ENCODE results near the gene CCHCR1. TPM values are rescaled to one million over a fixed set of nuclear protein-coding genes. Genes with fewer than 3 reads are reported as not detected.

Gene CCHCR1, protein sequence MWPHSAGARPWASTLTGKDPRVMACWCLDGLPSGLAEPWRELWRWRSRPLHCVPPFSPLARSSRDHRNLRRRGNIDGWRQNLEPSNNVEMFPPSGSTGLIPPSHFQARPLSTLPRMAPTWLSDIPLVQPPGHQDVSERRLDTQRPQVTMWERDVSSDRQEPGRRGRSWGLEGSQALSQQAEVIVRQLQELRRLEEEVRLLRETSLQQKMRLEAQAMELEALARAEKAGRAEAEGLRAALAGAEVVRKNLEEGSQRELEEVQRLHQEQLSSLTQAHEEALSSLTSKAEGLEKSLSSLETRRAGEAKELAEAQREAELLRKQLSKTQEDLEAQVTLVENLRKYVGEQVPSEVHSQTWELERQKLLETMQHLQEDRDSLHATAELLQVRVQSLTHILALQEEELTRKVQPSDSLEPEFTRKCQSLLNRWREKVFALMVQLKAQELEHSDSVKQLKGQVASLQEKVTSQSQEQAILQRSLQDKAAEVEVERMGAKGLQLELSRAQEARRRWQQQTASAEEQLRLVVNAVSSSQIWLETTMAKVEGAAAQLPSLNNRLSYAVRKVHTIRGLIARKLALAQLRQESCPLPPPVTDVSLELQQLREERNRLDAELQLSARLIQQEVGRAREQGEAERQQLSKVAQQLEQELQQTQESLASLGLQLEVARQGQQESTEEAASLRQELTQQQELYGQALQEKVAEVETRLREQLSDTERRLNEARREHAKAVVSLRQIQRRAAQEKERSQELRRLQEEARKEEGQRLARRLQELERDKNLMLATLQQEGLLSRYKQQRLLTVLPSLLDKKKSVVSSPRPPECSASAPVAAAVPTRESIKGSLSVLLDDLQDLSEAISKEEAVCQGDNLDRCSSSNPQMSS
- 10 to 100 TPM; 11.9 to 21.1 (median 16.2) TPM for total RNA-seq

DNA sequence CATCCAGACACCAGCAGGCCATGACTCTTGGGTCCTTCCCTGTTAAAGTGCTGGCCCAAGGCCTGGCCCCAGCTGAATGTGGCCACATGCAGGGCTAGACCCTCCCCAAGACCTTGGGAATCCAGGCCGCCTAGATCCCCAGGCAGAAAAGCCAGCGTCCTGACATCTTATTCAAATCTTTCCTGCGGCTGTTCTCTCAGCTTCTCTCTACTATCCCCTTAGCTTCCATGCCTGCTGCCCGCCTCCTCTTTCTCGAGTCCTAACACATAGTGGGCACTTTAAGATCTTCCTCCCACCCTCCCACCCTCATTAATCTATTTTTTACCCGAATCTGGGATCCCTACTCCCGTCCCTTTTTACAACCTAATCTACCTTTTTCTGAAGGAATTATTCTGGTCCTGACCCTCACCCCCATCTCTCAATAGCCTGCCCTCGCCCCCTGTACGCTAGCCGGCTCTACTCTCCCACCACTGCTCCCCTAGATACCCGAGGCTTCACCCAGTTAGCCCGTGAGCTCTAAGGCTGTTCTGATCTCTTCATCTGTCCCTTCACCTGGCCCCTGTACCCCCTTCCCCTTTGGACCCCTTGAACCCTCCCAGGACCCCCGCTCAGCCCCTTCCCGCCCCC, at the start of gene CCHCR1:
CCHCR1 (minus strand) TSS at position 290 of the 627 bp plus-strand sequence; CDS start at position 88, 202 bp downstream.
- TF ChIP-seq, protein P1, sequence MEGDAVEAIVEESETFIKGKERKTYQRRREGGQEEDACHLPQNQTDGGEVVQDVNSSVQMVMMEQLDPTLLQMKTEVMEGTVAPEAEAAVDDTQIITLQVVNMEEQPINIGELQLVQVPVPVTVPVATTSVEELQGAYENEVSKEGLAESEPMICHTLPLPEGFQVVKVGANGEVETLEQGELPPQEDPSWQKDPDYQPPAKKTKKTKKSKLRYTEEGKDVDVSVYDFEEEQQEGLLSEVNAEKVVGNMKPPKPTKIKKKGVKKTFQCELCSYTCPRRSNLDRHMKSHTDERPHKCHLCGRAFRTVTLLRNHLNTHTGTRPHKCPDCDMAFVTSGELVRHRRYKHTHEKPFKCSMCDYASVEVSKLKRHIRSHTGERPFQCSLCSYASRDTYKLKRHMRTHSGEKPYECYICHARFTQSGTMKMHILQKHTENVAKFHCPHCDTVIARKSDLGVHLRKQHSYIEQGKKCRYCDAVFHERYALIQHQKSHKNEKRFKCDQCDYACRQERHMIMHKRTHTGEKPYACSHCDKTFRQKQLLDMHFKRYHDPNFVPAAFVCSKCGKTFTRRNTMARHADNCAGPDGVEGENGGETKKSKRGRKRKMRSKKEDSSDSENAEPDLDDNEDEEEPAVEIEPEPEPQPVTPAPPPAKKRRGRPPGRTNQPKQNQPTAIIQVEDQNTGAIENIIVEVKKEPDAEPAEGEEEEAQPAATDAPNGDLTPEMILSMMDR (IDR thresholded peaks at IDR 0.05), result no peak
- no peak for TF ChIP-seq POLR2A (IDR thresholded peaks at IDR 0.05)
- intact Hi-C loops (cut with DNase I), result no loop called here
- DNase-seq, result no peak
- H3K27me3 ChIP-seq, result no peaks in the 10 kb centered on the region
- WGBS, 2 donors, result 4% methylated on average over 13 of the region's 14 CpGs
- H3K36me3 ChIP-seq, result peaks cover 4 to 50% (median 12%) of the 10 kb centered on the region in 3 donors
- H3K27ac ChIP-seq, result peak within 1 kb of the TSS; percentile 85 to 91 (median 86)
- H3K4me1 ChIP-seq, result peaks cover 10 to 40% (median 16%) of the 10 kb centered on the region in 3 donors
- no peaks in the 10 kb centered on the region for H3K9me3 ChIP-seq
- peak within 1 kb of the TSS; percentile 58 to 86 (median 75) for H3K4me3 ChIP-seq

DNA sequence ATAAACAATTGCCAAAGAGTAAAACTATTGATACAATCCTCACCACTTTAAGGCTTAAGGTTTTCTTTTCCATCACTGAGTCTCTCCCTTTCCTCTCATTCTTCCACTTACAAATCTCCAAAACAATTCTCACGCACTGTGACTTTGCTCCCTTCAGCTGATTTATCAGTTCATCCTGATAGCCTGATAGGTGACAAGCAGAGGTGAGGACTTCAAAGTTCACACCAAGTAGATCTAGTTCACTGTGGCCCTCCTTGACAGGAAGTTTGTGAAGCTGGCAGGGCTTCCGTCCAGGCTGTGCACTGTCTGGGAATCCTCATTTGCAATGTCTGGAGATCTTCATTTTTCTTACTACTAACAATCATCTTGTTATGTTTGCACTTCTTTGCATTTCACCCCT, 48.0 kb upstream of the CCHCR1 start:
- Histone ChIP-seq H3K27me3 (peaks cover 0 to 16% (median 0%) of the 10 kb centered on the region in 4 donors), H3K9me3 (no peaks in the 10 kb centered on the region), H3K4me3 (no peak overlapping the region), H3K36me3 (no peaks in the 10 kb centered on the region), H3K4me1 (peaks cover 13 to 30% (median 21%) of the 10 kb centered on the region in 3 donors), H3K27ac (no peak overlapping the region)
- intact Hi-C loops (cut with DNase I), result no loop called here
- 85 to 94% methylated on average over 2 of the region's 2 CpGs for WGBS, 2 donors
- no peak for TF ChIP-seq POLR2A (IDR thresholded peaks at IDR 0.05)
- TF ChIP-seq, protein P1 (IDR thresholded peaks at IDR 0.05), result no peak
- DNase-seq, result no peak

DNA sequence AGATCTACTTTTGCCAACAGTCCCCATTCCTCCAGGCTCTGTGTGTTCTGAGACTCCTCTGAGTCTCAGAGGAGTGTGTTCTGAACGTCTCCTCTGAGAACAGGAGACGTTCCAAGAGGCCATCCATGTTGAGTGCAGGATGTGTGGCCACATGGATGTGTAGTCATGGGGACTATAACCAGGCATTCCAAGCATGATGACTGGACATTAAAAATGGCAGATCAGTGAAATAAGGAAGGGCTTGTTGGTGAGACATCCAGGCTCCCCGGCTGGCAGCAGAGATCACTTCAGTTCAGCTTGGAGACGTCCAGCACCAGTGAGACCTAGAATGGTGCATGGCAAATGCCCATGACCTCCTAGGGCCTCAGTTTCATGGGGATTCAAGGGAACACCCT, 47.1 kb upstream of the CCHCR1 start:
- TF ChIP-seq, protein P1 (IDR thresholded peaks at IDR 0.05), result no peak
- no peak for TF ChIP-seq POLR2A (IDR thresholded peaks at IDR 0.05)
- Histone ChIP-seq H3K4me1 (peaks cover 13 to 33% (median 21%) of the 10 kb centered on the region in 3 donors), H3K27me3 (peaks cover 0 to 12% (median 0%) of the 10 kb centered on the region in 4 donors), H3K27ac (peak overlapping the region; percentile 68 to 87 (median 82)), H3K36me3 (no peaks in the 10 kb centered on the region), H3K4me3 (peak overlapping the region in 1 of 4 donors; percentile 71), H3K9me3 (no peaks in the 10 kb centered on the region)
- intact Hi-C loops (cut with DNase I), result no loop called here
- no peak for DNase-seq
- 69 to 78% methylated on average over 4 of the region's 4 CpGs for WGBS, 2 donors

DNA sequence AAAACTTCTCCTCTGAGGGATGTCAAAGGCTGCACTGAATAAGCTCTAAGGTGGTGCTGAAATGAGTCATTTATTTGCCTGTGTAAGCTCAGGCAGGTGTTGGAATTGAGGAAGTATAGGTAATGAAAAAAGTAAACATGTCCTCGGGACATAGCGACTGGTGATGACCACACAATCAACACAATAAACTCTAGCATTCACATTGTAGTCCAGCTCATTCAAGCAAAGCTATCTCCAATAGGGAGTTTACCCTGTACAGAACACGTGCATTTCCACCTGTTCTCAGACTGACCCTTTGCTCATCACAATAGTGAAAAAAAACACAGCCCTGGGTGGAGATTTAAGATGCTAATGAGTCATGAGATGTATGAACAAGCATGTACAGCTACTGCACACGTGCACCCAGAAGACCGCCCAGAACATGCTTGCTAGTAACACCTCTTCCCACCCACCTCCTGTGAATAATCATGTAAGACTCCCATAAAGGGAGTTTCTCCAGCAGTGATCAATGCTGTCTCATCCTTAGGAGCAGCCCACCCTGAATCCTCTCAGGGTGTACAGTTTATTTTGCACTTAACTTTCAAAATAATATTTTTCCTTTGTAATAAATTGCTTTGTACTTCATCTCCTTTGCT, 45.9 kb upstream of the CCHCR1 start:
- TF ChIP-seq, protein P1 (IDR thresholded peaks at IDR 0.05), result no peak
- no peak for TF ChIP-seq POLR2A (IDR thresholded peaks at IDR 0.05)
- H3K9me3 ChIP-seq, result no peaks in the 10 kb centered on the region
- peaks cover 0 to 9% (median 0%) of the 10 kb centered on the region in 4 donors for H3K27me3 ChIP-seq
- peaks cover 13 to 45% (median 27%) of the 10 kb centered on the region in 3 donors for H3K4me1 ChIP-seq
- 8 to 13% methylated on average over 5 of the region's 5 CpGs for WGBS, 2 donors
- H3K36me3 ChIP-seq, result no peaks in the 10 kb centered on the region
- intact Hi-C loops (cut with DNase I), result no loop called here
- H3K27ac ChIP-seq, result peak overlapping the region; percentile 68 to 87 (median 82)
- H3K4me3 ChIP-seq, result peak overlapping the region; percentile 29 to 71 (median 43)
- no peak for DNase-seq

Measured in esophagus squamous epithelium (tissue), 5 donors.